OCI-LY7 (cell line): ENCODE measurements around the gene GPALPP1.

Experiments used
- EZH2phosphoT487 ChIP-seq: fragments of 200-600 bp; sonication (generic); IDR thresholded peaks from 2 replicates; pipeline ENCODE4 v1.6.1; 2018; ENCODE audit warnings: low read depth, borderline replicate concordance, mild to moderate bottlenecking, mixed run types, antibody characterized with exemption, low read length, moderate library complexity, mixed read lengths
- TF ChIP-seq, protein P1 (sequence below): fragments of 200-600 bp; sonication (generic); conservative IDR thresholded peaks from 2 replicates; pipeline ENCODE4 v1.5.1; 2014; ENCODE audit warnings: mild to moderate bottlenecking, antibody characterized with exemption, low read length, moderate library complexity, mixed read lengths

DNA sequence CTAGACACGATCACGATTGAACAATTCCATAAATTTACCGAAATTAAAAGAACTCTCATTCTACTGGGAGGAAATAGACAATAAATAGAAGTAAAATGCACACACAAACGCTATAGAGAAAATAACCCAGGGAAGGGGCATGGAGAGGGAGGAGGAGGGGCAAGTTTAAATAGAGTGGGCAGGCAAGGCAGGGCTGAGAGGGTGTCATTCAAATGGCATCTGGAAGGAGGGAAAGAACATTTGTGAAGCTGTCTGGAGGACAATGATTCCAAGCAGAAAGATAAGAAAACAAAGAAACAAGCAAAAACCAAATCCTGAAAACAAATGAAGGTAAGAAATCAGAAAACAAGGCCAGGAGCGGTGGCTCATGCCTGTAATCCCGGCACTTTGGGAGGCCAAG lies 85.4 kb downstream of the GPALPP1 start:
- TF ChIP-seq, protein P1, sequence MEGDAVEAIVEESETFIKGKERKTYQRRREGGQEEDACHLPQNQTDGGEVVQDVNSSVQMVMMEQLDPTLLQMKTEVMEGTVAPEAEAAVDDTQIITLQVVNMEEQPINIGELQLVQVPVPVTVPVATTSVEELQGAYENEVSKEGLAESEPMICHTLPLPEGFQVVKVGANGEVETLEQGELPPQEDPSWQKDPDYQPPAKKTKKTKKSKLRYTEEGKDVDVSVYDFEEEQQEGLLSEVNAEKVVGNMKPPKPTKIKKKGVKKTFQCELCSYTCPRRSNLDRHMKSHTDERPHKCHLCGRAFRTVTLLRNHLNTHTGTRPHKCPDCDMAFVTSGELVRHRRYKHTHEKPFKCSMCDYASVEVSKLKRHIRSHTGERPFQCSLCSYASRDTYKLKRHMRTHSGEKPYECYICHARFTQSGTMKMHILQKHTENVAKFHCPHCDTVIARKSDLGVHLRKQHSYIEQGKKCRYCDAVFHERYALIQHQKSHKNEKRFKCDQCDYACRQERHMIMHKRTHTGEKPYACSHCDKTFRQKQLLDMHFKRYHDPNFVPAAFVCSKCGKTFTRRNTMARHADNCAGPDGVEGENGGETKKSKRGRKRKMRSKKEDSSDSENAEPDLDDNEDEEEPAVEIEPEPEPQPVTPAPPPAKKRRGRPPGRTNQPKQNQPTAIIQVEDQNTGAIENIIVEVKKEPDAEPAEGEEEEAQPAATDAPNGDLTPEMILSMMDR: no peak
- TF ChIP-seq EZH2phosphoT487: no peak
